Measurements from ENCODE around the gene EFR3B.
"Not testable (repeated sequence)": the region's sequence is repeated elsewhere in the genome, so short reads cannot be mapped to it uniquely, and the experiment has no call there.

EFR3B gene, protein sequence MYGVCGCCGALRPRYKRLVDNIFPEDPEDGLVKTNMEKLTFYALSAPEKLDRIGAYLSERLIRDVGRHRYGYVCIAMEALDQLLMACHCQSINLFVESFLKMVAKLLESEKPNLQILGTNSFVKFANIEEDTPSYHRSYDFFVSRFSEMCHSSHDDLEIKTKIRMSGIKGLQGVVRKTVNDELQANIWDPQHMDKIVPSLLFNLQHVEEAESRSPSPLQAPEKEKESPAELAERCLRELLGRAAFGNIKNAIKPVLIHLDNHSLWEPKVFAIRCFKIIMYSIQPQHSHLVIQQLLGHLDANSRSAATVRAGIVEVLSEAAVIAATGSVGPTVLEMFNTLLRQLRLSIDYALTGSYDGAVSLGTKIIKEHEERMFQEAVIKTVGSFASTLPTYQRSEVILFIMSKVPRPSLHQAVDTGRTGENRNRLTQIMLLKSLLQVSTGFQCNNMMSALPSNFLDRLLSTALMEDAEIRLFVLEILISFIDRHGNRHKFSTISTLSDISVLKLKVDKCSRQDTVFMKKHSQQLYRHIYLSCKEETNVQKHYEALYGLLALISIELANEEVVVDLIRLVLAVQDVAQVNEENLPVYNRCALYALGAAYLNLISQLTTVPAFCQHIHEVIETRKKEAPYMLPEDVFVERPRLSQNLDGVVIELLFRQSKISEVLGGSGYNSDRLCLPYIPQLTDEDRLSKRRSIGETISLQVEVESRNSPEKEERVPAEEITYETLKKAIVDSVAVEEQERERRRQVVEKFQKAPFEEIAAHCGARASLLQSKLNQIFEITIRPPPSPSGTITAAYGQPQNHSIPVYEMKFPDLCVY

DNA sequence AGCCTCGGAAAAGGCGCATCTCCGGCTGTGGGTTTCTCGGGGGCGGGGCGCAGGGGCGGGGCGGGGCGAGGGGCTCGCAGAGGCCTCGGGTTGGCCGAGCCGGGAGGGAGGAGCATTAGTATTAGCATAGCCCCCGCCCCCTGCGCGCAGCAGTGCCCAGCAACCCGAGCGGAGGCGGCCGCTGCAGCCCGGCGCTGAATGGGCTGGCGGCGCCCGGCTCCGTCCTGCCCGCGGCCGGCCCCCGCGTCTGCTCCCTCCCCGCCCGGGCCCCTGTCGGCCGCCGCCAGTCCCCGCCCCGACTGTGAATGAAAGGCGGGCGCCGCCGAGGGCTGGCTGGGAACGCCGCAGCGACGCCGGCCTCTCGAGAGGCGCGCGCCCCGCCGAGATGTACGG is at the start of gene EFR3B:
TSS of gene EFR3B (plus strand) at position 149 of the 393 bp plus-strand sequence. CDS start at position 386, 237 bp downstream.
- DNase-seq (ENCODE audit: low spot score): peak; percentile 87

DNA sequence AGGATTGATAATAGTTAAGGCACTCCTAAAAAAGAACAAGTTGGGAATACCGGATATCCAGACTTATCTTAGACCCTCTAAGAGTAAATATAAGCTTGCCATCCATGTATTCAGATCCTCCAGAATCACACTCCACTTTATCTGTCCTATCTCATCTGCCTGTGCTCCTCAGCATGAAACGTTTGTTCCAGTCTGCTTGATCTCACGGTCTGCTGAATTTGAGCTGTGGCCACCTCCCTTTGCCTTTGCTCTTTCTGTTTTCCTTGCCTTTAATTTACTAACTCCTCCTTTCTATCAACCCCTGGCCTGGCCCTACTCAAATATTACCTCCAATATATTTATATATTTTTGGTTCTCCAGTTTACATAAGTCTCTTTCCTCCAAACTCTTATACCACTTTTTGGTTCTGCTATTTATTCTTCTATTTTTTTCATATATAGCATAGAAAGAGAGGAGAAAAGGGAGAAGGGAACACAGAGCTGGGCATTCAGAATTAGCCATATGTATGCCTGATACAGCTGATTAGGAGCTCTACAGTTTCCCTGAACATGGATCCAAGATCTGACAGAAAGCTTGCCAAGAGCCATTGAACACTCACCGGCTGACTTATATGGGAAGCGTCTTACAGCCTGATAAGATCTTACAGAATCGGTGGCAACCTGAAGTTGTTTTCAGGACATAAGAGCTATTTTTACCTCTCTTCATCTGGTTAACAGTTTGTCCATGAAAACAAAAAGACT is 48.3 kb upstream of the EFR3B start:
- DNase-seq (ENCODE audit: low spot score): no peak

DNA sequence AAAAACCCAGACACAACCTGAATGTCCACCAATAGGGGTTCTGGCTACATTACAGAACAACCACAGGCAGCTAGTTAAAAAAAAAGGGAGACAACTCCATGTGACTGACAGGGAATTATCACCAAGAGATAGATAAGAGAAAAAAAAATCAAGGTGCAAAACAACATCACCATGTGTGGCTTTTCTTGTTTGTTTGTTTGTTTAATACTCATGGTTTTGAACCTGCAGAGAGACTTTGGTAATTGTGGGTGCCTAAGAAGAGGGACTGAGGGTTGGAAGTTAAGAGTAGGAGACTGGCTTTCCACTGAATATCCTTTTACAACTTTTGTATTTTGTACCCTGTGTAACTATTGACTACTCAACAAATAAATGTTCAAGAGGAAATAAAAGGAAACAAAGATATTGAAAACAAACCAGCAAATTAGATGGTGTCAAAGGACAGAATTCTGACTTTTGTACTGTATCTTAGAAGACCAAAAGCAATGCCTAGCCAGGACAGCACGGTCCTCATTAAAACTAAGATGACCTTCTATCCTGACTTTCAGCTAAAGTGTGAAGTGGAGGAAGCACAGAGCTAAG is 47.6 kb upstream of the EFR3B start:
- DNase-seq (ENCODE audit: low spot score): no peak

DNA sequence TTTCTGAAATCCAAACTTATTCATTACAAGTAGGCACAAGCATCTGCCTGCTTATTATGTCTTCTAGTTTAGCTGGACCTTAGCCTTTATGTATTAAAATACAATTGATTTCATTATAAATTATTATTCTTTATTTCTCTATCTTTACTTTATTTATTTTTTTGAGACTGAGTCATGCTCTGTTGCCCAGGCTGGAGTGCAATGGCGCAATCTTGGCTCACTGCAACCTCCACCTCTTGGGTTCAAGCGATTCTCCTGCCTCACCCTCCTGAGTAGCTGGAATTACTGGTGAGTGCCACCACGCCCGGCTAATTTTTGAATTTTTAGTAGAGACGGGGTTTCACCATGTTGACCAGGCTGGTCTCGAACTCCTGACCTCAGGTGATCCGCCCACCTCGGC is 42.8 kb upstream of the EFR3B start:
- DNase-seq (ENCODE audit: low spot score): not testable (repeated sequence)

DNA sequence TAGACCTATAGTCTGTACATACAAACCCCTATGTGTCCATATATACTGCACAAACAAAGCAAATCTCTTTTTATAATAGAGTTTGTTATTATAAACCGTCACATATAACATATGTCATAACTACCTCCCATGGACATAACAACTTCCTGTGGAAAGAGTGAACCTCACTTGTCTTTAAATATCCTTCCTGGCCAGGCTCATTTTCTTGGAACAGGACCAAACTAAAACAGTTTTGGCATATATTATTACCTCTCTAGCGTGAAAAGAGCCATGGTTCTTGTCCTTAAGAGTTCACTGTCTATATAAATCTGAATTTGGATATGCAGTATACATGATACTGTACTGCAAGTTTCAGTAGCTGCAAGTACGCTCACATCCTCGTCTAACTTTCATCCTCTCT is 41.8 kb upstream of the EFR3B start:
- DNase-seq (ENCODE audit: low spot score): peak; percentile 32

DNA sequence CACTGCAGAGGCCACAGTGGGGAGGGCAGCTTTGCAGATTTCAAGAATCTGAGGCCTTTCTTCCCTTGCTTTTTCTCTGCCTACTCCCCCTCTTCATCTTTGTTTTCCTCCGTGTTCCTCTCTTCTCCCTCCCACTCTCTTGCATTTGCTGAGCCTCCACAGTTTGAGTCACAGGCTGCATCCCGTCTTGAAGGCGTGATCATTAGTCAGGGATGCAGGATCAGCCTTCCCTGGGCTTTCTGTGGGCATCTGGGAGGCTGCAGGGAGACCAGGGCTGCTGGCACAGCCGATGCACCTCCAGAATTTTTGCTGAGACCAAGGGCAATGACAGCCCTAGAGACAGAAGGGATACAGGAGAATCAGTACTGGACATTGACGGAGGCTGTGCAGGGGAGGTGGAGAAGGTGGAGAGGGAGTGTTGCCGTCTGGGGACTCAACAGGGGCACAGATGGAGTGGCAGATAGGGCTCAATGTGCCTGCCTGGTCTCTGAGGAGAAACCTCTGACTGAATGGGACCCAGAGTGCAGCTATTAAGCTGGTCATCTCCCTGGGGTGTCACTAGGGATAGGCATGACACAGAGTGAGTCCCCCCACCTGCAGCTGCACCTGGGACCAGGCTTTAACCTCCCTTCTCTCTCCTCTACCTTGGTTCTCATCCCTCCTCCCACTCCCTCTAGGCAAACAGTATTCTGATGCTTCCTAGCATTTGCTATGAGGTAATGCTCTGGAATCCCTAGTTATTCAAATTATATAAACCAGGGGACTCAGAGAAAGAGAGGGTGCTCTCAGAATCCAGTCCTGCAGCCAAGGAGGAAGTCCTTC is 41.2 kb upstream of the EFR3B start:
- DNase-seq (ENCODE audit: low spot score): peak; percentile 30

DNA sequence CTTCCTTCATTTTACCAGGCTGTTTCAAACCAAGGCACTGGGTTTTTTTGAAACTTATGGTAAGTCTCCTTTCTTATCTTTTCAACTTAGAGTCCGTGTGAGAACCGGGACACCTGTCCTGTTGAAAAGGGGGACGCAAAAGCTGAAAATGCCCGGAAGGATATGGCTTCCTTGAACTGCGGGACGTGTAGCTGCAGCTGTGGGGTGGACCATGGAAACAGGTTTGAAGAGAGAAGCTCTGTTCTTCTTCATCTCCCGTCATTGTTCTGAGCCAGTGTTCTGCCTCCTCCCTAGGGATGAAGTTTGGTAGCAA is 40.6 kb upstream of the EFR3B start:
- DNase-seq (ENCODE audit: low spot score): no peak

DNA sequence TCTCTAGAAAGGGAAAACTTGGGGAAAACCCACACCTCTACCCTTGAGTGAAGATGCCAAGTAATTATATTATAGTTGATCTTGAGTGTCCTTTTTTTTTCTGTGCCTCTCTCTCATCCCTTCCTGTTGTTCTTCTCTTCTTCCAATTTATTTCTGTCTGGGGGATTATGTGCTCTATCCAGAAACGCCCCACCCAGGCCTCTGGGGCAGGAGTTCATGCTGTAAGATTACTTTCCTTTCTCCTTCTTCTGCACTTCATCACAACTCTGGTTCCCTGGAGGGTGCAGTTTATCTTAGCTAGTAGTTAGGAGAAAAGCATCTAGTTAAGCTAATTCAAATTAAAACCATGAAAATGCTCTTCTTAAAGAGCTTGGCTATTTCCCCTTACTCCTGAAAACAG is 39.8 kb upstream of the EFR3B start:
- no peak for DNase-seq (ENCODE audit: low spot score)

DNA sequence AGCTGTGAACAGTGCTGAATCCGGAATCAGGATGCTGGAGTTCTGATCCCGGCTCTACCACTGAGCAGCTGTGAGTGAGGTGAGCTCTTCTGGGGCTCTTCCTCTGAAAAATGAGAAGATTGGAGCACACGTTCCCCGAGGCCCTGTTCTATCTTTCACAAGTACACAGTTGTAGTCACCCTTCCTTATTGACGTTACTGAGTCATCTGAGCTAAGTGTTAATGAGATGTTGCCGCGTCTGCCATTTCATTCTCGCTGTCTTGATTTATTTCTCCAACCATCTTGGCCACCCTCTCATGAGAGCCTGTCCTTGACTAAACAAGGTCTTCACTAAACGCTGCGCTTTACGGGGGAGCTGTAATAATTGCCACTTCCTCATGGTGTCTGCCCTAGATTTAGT is 31.9 kb upstream of the EFR3B start:
- DNase-seq (ENCODE audit: low spot score): no peak

DNA sequence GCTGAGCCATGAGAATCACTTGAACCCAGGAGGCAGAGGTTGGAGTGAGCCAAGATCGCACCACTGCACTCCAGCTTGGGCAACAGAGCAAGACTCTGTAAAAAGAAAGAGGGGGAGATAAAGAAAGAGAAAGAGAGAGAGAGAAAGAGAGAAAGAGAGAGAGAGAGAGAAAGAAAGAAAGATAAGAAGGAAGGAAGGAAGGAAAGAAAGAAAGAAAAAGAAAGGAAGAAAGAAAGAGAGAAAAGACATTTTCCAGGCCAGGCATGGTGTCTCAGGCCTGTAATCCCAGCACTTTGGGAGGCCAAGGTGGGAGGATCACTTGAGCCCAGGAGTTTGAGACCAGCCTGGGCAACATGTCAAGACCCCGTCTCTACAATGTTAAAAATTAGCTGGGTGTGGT is 30.5 kb upstream of the EFR3B start:
- DNase-seq (ENCODE audit: low spot score): not testable (repeated sequence)

DNA sequence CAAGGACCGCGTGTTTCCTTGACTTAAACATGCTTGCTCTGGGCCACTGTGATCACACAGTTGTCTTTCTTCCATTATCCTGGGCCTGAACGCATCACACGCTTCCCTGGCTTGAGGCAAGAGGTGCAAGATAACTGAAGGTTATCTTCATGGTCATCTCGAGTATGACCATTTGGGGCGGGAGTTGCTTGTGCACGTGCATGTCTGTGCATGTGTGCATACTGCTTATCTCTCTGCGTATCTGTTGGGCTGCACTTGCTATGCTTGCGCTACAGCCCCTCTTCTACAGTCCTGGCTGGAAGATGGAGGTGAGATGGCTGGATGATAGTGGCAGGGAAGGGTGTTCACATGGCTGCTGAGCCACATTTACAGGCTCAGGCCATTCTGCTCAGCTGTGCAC is 27.2 kb upstream of the EFR3B start:
- no peak for DNase-seq (ENCODE audit: low spot score)

DNA sequence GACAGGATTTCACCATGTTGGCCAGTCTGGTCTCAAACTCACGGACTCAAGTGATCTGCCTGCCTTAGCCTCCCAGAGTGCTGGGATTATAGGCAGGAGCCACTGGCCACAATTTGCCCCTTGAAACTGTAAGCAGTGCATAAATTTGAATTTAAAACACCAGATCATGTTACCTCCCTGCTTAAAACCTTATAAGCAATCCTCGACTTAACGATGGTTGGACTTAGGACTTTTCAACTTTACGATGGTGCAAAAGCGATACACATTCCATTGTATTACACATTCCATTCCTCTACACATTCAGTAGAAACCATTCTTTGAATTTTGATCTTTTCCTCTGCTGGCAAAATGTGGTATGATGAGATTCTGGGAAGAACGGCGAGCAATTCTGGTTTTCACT is 23.2 kb upstream of the EFR3B start:
- no peak for DNase-seq (ENCODE audit: low spot score)

DNA sequence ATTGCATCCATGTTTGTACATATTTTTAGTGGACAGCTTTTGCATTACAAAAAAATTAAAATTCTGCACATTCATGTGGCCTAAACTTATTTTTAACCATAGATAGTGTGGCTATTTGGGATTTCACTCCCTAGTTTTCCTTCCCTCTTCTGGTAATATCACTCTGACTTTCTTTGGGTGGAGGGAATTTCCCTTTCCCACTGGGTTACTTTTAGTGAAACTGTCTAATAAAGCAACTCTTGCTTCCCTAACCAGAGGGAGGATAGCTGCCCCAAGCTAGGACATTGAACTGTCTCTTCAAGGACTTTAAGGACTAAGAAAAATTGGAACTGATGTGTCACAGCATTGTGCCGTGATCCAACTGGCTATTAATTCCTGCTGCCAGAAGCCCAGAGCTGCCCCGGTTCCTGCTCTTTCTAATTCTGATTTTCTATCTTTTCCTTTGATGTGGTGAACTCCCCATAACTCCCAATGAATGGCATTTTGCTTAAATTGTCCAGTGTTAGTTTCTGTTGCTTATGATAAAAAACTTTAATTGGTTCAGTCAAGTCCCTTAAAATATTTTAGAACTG is 20.0 kb upstream of the EFR3B start:
- no peak for DNase-seq (ENCODE audit: low spot score)

DNA sequence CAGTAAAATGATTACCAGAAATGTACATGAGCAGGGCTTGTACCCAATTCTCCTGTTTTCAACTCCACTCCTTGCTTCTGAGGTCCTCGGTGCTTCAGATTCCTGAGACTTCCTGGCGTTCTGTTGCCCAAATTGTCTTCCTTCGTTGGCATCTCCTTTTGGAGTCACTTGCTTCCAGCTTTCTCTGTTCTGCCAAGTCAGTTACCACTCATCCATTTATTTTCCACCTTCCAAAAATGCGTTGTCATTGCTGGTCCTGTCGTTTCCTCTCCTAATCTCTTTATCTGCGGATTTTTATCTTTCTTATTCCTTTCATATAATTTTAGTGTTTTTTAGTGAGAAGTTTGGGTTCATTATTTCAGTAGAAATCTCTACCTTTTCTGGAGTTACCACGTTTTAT is 18.5 kb upstream of the EFR3B start:
- no peak for DNase-seq (ENCODE audit: low spot score)

DNA sequence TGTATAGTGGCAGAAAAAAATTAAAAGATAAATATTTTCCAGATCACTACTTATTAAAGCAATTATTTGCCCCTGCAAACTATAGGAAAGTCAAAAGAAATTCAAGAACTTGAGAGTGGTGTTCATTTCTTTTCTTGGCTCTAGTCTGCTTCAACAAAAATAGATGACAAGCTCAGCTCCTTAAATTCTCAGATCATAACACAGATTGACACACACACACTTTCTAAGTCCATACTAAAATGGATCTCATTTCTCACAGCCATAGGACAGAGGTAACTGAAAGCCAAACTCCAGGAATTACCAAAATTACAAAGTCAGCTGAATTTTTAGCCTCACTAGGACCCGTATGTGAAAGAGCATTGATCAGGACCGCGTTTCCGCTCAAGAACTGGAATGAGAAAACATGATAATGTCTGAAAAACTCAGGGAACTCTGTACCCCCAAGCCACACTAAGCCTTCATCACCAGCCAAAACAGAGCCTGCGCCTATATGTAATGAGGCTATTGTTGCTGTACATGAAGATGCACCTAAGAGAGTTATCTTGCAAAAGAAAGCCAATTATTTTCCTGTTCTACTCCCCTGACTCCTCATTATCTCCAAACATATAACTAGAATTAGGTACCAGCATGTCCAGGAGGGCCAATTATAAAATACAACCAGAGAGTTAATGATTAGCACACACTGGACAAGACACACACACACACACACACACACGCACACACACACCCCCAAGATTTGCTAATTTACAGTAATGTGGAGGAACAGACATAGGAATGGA is 16.5 kb upstream of the EFR3B start:
- no peak for DNase-seq (ENCODE audit: low spot score)

DNA sequence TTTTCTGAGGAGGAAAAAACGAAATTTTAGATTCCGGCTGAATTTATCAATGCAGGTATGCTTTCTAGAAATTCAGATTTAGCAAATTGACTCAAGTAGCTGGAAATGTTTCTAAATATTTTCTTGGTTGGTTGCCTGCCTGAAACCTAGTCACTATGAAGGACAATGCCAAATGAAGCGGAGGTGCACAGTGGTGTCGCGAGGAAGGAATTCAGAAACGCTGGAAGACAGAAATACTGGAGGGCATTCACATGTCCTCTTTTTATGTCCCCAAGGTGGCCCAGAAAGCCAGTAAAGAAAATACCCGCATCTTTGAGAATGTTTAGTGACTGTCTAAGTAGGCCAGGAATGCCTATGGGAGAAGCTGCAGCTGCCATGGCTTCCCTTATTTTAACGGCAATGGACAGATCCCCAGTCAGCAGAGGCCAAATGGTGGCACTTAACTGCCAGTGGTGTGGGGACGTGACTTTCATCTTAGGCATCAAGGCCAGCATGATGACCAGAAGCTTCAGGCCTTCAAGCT is 15.8 kb upstream of the EFR3B start:
- no peak for DNase-seq (ENCODE audit: low spot score)

DNA sequence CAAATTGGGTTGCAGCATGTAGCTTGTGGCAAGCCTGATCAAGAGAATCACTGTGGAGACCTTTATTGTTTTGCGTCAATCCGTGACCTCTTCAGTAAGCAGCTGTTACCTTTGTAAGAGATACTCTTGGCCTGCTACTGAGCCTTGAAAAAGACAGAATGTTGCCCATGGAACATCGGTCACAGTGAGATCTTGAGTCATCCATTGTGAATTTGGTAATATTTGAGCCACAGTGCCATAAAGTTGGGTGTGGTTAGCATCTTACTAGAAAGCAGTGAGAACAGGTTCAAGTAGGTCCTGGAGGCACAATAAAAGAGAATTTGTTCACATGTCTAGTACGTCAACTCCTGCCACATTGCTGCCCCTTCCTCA is 12.7 kb upstream of the EFR3B start:
- no peak for DNase-seq (ENCODE audit: low spot score)

DNA sequence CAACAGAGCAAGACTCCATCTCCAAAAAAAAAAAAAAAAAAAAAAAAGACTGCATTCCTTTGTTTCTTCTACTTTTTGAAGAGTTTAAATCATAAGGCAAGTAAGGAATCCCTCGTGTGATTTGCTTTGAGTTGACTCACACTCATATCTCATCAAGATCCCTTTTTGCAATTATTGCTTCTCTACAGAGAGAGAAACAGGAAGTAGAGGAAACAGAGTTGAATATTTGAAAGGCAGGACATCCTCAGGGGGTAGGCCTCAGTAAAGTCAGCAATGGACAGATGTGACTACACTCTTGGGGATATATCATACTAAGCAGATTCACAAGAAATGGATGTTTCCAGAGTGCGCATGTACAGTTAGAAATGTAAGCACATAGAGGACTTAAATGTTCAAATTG is 11.2 kb upstream of the EFR3B start:
- peak; percentile 31 for DNase-seq (ENCODE audit: low spot score)

DNA sequence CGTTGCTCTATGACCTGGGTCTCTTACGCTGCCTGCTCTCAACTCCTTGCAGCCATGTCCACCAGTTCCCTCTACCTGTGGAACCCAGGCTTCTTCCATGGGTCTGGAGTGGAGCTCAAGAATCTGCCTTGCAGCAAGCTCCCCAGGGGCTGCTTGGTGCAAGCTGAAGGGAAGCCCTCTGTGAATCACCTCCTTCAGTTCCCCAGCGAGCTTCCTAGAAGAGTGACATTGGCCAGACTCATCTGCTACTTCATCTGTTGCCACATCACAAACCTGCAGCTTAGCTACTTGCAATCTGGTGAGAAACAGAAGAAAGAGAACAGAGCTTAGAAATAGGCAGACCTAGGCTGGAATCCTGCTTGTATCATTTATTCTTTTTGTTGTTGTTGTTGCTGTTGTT is 9.8 kb upstream of the EFR3B start:
- peak; percentile 5 for DNase-seq (ENCODE audit: low spot score)

DNA sequence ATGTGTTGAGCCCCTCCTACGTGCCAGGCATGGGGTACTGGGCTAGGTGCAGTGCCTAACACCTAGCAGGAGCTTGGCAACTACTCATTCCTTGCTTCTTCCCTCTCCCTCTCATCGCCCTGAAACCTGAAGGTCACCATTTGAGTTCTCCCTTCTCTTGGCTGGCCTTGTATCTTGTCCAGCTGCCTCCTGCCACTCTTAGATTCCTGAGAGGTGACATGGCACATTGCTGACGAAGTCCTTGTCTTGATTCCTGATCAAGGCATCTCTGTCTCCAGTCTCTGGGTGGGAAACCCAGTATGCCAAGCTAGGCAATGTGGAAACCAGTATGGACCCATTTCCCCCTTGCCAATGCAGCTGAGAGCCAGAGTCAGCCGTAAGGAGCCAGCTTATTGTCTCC is 9.0 kb upstream of the EFR3B start:
- DNase-seq (ENCODE audit: low spot score): no peak
